Suprapubic skin (tissue), 4 donors: ENCODE measurements around the gene PLXNA2.

Experiments
- CTCF ChIP-seq, 2 donors: fragments of 200-600 bp in 1 of 2; fragments of 450-650 bp in 1 of 2; sonication (generic) in 1 of 2; IDR thresholded peaks; one replicate each; pipeline ENCODE4 v1.5.1; 2016 to 2019; ENCODE audit warnings: antibody characterized with exemption in 2 of 2, mild to moderate bottlenecking in 1 of 2, moderate library complexity in 1 of 2
- EP300 ChIP-seq: sonication (generic); formaldehyde crosslinking; IDR thresholded peaks from one replicate; pipeline ENCODE4 v1.6.1; 2017; ENCODE audit warnings: antibody characterized with exemption
- POLR2A ChIP-seq, 2 donors: fragments of 450-650 bp; IDR thresholded peaks; one replicate each; pipeline ENCODE4 v1.6.1; 2017; ENCODE audit warnings: antibody characterized with exemption in 2 of 2, mild to moderate bottlenecking in 2 of 2, moderate library complexity in 2 of 2
- POLR2AphosphoS5 ChIP-seq, 3 donors: sonication (generic); formaldehyde crosslinking; IDR thresholded peaks; one replicate each; pipeline ENCODE4 v1.6.1; 2017; ENCODE audit warnings: antibody characterized with exemption in 3 of 3

DNA sequence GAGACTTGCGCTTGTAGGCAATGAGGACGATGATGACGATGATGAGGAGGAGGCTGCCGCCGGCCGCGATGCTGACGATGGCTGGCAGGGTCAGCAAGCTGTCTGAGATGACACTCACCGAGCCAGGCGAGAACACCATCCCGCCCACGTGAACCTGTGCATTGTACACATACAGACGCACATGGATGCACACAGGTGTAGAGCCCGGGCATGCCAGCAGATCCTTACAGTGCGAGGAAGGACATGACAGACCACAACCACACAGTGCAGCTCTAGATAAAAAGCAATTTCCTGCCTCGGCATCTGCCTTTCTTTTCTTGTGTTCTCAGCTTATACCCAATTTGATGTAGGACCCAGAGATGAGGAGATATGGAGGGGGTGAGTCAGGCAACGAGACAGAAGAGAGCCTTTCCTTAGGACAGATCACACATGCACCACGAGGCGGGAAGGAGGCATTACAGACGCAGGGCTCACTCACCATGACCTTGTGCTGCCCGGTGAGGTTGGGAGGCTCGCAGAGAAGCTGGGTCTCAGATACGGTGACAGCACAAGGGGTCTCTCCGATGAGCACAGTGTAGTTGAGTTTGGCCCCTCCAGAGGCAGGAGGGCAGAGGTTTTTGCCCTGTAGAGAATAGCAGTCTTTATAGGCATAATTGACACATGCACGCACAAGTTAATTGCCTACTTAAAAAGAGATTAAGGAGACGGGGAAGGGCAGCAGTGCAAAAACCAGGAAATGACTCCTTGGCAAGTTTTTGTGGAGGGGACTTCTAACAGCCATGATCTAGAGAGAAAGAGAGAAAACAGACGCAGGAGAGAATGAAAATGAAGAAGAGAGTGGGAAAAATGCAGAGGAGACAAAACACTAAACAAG, 199.4 kb downstream of the PLXNA2 start:
- no peak for TF ChIP-seq CTCF (IDR thresholded peaks at IDR 0.05)
- TF ChIP-seq POLR2A (IDR thresholded peaks at IDR 0.05), result no peak
- TF ChIP-seq POLR2AphosphoS5 (IDR thresholded peaks at IDR 0.05), result no peak
- TF ChIP-seq EP300, result no peak
